Ureter (tissue), 1 donor: Measurements from ENCODE around the gene RFPL1. TPM values are rescaled to one million over a fixed set of nuclear protein-coding genes. Genes with fewer than 3 reads are reported as not detected.
"Not testable (repeated sequence)": the region's sequence is repeated elsewhere in the genome, so short reads cannot be mapped to it uniquely, and the experiment has no call there.

ENCODE experiments used
- DNase-seq: peaks from one replicate; pipeline ENCODE4 v3.0.0-alpha.2; 2020; ENCODE audit warnings: low spot score
- total RNA-seq: library from RNA; stranded (reverse); gene quantifications from one replicate; pipeline ENCODE4 v1.2.4, GENCODE V29; 2023
- donor health status: DM: yes; HTN: yes; CAD: no.

RFPL1 gene
- total RNA-seq: not detected

GRCh38 chr22:29438283-29438682, at the start of gene RFPL1:
RFPL1 (plus strand) TSS chr22:29438583.
- DNase-seq: not testable (repeated sequence)

- DNase-seq: no peak
Measured at GRCh38 chr22:29388759-29389090, 49.7 kb upstream of the RFPL1 start.

DNA sequence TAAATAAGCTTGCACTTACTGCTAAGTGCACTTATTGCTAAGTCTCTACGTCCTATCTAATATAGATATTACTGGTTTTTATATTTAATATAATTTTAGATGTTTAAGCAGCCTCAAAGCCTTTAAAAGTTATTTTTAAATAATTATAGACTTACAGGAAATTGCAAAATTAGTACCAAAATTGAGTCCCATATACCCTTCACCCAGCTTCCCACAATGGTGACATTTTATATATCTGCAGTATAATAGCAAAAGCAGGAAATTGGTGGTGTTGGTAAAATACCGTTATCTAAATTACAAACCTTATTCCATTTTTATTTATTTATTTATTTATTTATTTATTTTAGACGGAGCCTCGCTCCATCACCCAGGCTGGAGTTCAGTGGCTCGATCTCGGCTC, 48.1 kb upstream of the RFPL1 start:
- no peak for DNase-seq

GRCh38 chr22:29391546-29391945, 46.8 kb upstream of the RFPL1 start:
- peak; percentile 31 for DNase-seq

- DNase-seq: peak; percentile 34
Measured at GRCh38 chr22:29393019-29393608, 45.3 kb upstream of the RFPL1 start.

DNA sequence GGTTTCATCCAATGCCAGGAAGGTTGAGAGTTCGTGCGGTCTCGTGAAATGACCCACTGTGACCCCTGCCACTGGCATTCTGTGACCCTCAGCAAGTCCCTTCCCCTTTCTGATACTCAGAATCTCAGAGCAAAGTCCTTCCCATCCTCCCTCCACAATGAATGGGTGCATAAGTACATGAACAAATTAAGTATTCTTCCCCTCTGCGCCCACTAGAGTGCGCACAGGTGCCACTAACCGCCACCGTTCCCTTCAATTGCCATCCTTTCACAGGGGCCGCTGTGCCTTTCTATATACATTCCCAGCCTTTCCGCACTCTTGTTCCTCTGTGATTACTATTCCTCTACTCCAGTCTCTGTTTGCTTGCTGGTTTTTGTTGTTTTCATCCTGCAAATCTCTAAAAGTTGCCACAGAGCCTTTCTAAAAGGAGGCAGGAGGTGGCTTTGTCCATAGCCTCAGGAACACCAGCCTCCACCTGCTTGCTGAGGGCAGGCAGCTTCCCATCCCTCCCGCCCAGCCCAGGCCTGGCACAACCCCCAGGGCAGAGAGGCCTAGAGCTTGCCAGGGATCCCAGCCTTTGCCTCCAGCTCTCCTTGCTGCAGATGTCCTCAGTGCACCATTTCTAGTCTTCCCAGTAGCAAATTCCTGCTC, 43.3 kb upstream of the RFPL1 start:
- DNase-seq: peak; percentile 75

- peak; percentile 2 for DNase-seq
Measured at GRCh38 chr22:29396126-29396525, 42.3 kb upstream of the RFPL1 start.

DNA sequence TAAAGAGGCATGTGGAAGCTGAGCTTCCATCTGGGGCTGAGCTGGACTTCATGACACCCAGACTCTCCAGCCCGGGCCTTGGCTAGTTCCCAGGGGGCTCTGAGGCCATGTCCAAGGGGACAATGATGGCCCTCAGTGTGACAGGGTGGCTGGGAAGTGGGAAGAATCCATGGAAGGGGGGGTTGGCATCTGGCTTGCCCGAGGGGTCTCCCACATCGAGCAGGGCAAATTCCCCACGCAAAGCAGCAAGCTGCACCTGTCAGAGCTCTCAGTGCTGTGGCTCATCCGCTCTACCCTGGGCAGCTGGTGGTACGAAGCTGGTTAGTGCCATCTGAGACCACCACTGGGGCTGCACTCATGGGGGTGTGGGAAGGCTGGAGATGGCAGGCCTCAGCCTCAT, 40.6 kb upstream of the RFPL1 start:
- DNase-seq: no peak

DNA sequence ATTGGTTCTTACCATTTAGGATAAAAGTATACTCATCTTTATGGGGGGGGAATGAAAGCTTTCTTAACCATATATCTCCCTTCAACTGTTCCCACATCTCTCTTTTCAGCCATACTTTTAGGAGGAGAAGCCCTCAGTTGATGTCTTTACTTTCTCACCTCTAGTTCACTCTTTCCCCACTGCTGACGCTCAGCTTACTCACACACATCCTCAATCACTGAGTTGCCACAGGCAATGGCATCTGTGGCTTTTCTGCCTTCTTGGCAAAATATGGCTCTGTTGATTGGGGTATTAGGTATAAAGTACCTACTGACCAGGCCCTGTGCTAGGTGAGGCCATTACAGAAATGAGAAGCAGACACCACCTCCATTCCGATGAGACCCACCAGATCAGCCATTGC, 37.8 kb upstream of the RFPL1 start:
- DNase-seq: no peak

- peak; percentile 6 for DNase-seq
Measured at GRCh38 chr22:29401538-29401937, 36.8 kb upstream of the RFPL1 start.

DNA sequence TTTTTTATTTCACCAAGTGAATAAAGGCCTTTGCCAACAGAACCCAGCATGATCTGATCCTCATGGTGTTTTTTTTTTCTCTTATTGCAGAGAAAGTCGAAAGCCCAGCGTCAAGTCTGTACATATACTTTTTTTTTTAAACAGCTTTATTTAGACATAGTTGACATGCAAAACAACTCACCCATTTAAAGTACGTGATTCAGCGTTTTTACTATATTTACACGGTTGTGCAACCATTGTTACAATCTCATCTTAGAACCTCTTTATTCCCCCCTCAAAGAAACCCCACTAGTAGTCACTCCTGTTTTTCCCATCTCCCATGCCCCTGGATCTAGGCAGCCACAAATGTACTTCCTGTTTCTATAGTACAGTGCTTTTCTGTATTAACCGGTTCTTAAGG, 29.4 kb upstream of the RFPL1 start:
- peak; percentile 23 for DNase-seq

GRCh38 chr22:29411569-29412211, 26.7 kb upstream of the RFPL1 start:
- peak; percentile 26 for DNase-seq

- peak; percentile 28 for DNase-seq
Measured at GRCh38 chr22:29412772-29413171, 25.6 kb upstream of the RFPL1 start.

- DNase-seq: peak; percentile 54
Measured at GRCh38 chr22:29414951-29415591, 23.3 kb upstream of the RFPL1 start.

GRCh38 chr22:29418704-29419103, 19.7 kb upstream of the RFPL1 start:
- not testable (repeated sequence) for DNase-seq

- DNase-seq: peak; percentile 19
Measured at GRCh38 chr22:29426476-29426875, 11.9 kb upstream of the RFPL1 start.

GRCh38 chr22:29427176-29427760, 11.1 kb upstream of the RFPL1 start:
- DNase-seq: peak; percentile 15

- no peak for DNase-seq
Measured at GRCh38 chr22:29431986-29432385, 6.4 kb upstream of the RFPL1 start.

GRCh38 chr22:29433856-29434255, 4.5 kb upstream of the RFPL1 start:
- DNase-seq: no peak

DNA sequence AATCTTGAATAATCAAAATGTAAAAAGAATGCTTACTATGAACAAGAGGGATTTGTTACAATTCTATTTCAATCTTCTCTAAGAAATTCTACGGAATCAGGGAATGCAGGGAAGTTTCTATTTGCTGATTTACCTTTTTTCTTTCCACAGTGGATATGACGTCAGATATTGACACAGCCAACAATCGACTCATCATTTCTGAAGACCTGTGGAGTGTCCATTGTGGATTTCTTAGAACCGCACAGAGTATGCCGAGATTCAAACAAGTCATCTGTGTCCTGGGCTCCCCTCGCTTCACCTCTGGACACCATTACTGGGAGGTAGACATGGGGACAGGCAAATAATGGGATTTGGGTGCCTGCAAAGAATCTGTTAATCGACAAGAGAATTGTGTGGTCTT, 4.1 kb upstream of the RFPL1 start:
- DNase-seq: no peak

GRCh38 chr22:29435236-29436136, 2.9 kb upstream of the RFPL1 start:
- DNase-seq: no peak
